ENCODE data around the gene OSTF1. TPM values are rescaled to one million over a fixed set of nuclear protein-coding genes. Genes with fewer than 3 reads are reported as not detected.

The OSTF1 gene
- total RNA-seq, 1 experiment from 2014 or later, result 58.4 TPM

DNA sequence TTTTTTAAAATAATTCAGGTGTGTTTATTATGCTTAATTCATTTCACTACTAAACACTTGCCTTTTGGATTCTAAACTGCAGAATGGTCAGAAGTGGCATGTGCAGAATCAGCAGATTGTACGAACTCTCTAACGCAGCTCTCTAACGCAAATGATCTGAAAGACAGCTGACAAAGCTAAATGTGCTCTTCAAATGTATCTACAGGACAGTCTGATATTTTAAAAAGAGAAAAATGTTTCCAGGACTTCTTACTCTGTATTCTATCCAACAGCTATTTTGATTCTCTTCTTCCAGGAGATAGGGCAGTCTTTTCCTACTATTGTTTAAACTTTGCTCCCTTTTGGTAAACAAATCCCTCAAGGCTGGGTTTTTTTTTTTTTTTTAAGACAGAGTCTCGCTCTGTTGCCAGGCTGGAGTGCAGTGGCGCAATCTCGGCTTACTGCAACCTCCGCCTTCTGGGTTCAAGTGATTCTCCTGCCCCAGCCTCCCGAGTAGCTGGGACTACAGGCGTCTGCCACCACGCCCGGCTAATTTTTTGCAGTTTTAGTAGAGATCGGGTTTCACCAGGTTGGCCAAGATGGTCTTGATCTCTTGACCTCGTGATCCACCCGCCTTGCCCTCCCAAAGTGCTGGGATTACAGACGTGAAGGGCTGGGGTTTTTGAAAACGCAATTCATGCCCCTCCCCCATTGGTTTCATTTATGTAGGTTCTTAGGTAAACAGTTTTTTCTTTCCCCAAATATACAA, 1.6 kb upstream of the OSTF1 start:
- Histone ChIP-seq H3K27ac (peak overlapping the region; percentile 81), H3K27me3 (ENCODE audit: insufficient read depth, low read depth) (no peaks in the 10 kb centered on the region), H3K4me2 (peak overlapping the region; percentile 94), H4K20me1 (ENCODE audit: insufficient read depth) (0 out of 2 replicates have a peak, but pooled peaks cover 4% of the 10 kb centered on the region), H3K9me2 (ENCODE audit: insufficient read depth) (no peaks in the 10 kb centered on the region), H3K4me3 (peak overlapping the region; percentile 67), H3F3A (ENCODE audit: insufficient read depth, low read depth) (peaks cover 25% of the 10 kb centered on the region), H3K79me2 (ENCODE audit: low read depth) (peaks cover 35% of the 10 kb centered on the region), H3K36me3 (ENCODE audit: low read depth) (no peaks in the 10 kb centered on the region), H3K4me1 (replicated peaks; ENCODE audit: insufficient read depth) (peaks cover 31% of the 10 kb centered on the region), H3K9me3 (ENCODE audit: insufficient read depth, low read depth) (no peaks in the 10 kb centered on the region), H2AFZ (peak overlapping the region; percentile 95)
- no peak for TF ChIP-seq EZH2 (IDR thresholded peaks at IDR 0.05; ENCODE audit: low read depth)
- TF ChIP-seq, protein P1, sequence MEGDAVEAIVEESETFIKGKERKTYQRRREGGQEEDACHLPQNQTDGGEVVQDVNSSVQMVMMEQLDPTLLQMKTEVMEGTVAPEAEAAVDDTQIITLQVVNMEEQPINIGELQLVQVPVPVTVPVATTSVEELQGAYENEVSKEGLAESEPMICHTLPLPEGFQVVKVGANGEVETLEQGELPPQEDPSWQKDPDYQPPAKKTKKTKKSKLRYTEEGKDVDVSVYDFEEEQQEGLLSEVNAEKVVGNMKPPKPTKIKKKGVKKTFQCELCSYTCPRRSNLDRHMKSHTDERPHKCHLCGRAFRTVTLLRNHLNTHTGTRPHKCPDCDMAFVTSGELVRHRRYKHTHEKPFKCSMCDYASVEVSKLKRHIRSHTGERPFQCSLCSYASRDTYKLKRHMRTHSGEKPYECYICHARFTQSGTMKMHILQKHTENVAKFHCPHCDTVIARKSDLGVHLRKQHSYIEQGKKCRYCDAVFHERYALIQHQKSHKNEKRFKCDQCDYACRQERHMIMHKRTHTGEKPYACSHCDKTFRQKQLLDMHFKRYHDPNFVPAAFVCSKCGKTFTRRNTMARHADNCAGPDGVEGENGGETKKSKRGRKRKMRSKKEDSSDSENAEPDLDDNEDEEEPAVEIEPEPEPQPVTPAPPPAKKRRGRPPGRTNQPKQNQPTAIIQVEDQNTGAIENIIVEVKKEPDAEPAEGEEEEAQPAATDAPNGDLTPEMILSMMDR (conservative IDR thresholded peaks at IDR 0.05), result no peak
- no TSS peak for BruUV-seq (replicated peaks)
- POLR2A ChIA-PET (ENCODE audit: unreplicated experiment), result interaction anchor here (0.5 to 1.3 kb wide), 2 partner anchors 57 to 58 kb away, joined by 3 to 15 read pairs; no protein-coding TSS in a partner anchor
- intact Hi-C loops (cut with micrococcal nuclease; ENCODE audit: unreplicated experiment), result loop anchor here (5.0 to 10.0 kb wide), 4 partner anchors 81 to 1228 kb away; partner anchors contain the start of gene C9orf40
- peak in 1 of 2 experiments; percentile 25 for DNase-seq
- CTCF ChIA-PET, result interaction anchor here (0.6 to 0.7 kb wide), 3 partner anchors 82 to 1934 kb away, joined by 4 to 6 read pairs (median 4); no protein-coding TSS in a partner anchor

DNA sequence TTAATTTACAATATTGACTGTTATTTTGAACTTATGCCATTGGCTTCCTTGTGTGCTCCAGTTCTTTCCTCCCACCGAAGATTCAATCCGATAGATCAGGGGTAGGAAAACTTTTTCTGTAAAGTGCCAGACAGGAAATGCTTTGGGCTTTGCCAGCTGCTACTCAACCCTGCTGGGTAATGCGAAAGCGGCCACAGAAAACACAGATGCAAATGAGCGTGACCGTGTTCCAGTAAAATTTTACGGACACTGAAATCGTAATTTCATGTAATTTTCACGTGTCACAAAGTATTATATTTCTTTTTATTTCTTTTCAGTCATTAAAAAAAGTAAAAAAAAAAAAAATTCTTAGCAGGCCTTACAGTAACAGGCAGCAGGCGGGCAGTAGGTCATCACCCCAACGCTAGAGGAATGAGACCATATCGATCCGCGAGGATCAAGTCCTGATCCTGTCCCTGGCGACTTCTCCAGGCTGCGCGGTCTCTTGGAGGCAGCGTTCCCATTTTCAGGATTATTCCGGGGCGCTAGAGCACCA, 958 bp upstream of the OSTF1 start:
- Histone ChIP-seq H3K9me3 (ENCODE audit: insufficient read depth, low read depth) (no peaks in the 10 kb centered on the region), H3K4me3 (peak overlapping the region; percentile 67), H3K27ac (peak overlapping the region; percentile 81), H3K36me3 (ENCODE audit: low read depth) (no peaks in the 10 kb centered on the region), H3K9me2 (ENCODE audit: insufficient read depth) (no peaks in the 10 kb centered on the region), H3F3A (ENCODE audit: insufficient read depth, low read depth) (peaks cover 25% of the 10 kb centered on the region), H3K27me3 (ENCODE audit: insufficient read depth, low read depth) (no peaks in the 10 kb centered on the region), H2AFZ (peak overlapping the region; percentile 95), H4K20me1 (ENCODE audit: insufficient read depth) (0 out of 2 replicates have a peak, but pooled peaks cover 4% of the 10 kb centered on the region), H3K4me2 (peak overlapping the region; percentile 94), H3K4me1 (replicated peaks; ENCODE audit: insufficient read depth) (peaks cover 31% of the 10 kb centered on the region), H3K79me2 (ENCODE audit: low read depth) (peaks cover 41% of the 10 kb centered on the region)
- ChIA-PET CTCF (interaction anchor here (0.6 to 0.7 kb wide), 3 partner anchors 83 to 1934 kb away, joined by 4 to 6 read pairs (median 4); no protein-coding TSS in a partner anchor), POLR2A (ENCODE audit: unreplicated experiment) (interaction anchor here (0.5 to 1.7 kb wide), 8 partner anchors 59 to 1950 kb away, joined by 3 to 20 read pairs (median 4); partner anchors contain the start of gene CARNMT1)
- intact Hi-C loops (cut with micrococcal nuclease; ENCODE audit: unreplicated experiment), result loop anchor here (5.0 to 10.0 kb wide), 4 partner anchors 80 to 1227 kb away; partner anchors contain the start of gene C9orf40
- no peak for TF ChIP-seq EZH2 (IDR thresholded peaks at IDR 0.05; ENCODE audit: low read depth)
- TF ChIP-seq, protein P1 (conservative IDR thresholded peaks at IDR 0.05), result no peak; the same call in 1 of the 2 replicates
- peak; percentile 41 to 64 for DNase-seq
- BruUV-seq (replicated peaks), result TSS peak; percentile 71

DNA sequence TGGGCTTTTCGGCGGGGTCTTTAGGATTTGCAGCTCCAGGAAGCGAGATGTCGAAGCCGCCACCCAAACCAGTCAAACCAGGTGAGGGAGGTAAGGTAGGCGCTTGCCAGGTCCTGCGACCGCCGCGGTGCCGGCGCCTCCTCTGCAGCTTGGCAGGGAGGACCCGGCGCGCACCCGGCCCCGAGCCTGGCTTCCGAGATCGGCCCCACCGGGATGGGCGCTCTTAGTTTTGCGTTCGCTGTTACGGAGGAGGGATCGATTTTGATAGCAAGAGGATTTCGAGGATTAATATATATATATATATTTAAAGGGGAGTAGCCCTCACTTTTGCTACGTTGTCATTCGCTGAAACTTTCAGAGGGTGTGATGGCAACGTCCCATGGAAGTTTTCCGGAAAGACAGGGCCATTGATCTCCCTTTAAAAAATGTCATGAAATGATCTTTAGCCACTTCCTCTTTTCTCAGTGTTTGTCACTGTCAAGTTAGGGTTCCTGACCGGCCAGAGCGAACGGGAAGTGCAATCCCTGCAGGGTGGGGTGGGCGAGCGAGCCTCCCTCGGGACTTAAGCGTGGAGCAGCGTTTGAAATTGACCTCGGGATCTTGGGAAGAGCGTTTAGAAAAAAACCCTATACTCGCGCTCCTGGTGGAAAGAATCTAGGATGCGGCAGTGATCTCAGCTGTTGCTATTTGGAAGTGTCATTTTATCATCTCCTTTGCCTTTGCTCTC, 495 bp downstream of the OSTF1 start:
- H4K20me1 ChIP-seq (ENCODE audit: insufficient read depth), result 0 out of 2 replicates have a peak, but pooled peaks cover 4% of the 10 kb centered on the region
- H3K4me1 ChIP-seq (replicated peaks; ENCODE audit: insufficient read depth), result peaks cover 23% of the 10 kb centered on the region
- ChIA-PET CTCF (no interaction called here), POLR2A (ENCODE audit: unreplicated experiment) (interaction anchor here (0.8 to 1.7 kb wide), 4 partner anchors 61 to 1951 kb away, joined by 3 to 20 read pairs (median 4); partner anchors contain the start of gene CARNMT1)
- H3K4me2 ChIP-seq, result peak overlapping the region; percentile 97
- DNase-seq, result peak in 1 of 2 experiments; percentile 64
- H3K79me2 ChIP-seq (ENCODE audit: low read depth), result peaks cover 53% of the 10 kb centered on the region
- TF ChIP-seq EZH2 (IDR thresholded peaks at IDR 0.05; ENCODE audit: low read depth), result no peak
- TF ChIP-seq, protein P1 (conservative IDR thresholded peaks at IDR 0.05), result no peak
- peak overlapping the region; percentile 66 for H3K27ac ChIP-seq
- BruUV-seq (replicated peaks), result TSS peak; percentile 51
- H3F3A ChIP-seq (ENCODE audit: insufficient read depth, low read depth), result peaks cover 25% of the 10 kb centered on the region
- intact Hi-C loops (cut with micrococcal nuclease; ENCODE audit: unreplicated experiment), result loop anchor here (1.0 to 10.0 kb wide), 7 partner anchors 22 to 1226 kb away; partner anchors contain the start of genes C9orf40 and CARNMT1
- peak overlapping the region; percentile 82 for H2AFZ ChIP-seq
- H3K4me3 ChIP-seq, result peak overlapping the region; percentile 78
- no peaks in the 10 kb centered on the region for H3K9me2 ChIP-seq (ENCODE audit: insufficient read depth)
- H3K9me3 ChIP-seq (ENCODE audit: insufficient read depth, low read depth), result no peaks in the 10 kb centered on the region
- H3K27me3 ChIP-seq (ENCODE audit: insufficient read depth, low read depth), result no peaks in the 10 kb centered on the region
- H3K36me3 ChIP-seq (ENCODE audit: low read depth), result no peaks in the 10 kb centered on the region
